ENCODE results near the gene FAM168A.

The FAM168A gene

DNA sequence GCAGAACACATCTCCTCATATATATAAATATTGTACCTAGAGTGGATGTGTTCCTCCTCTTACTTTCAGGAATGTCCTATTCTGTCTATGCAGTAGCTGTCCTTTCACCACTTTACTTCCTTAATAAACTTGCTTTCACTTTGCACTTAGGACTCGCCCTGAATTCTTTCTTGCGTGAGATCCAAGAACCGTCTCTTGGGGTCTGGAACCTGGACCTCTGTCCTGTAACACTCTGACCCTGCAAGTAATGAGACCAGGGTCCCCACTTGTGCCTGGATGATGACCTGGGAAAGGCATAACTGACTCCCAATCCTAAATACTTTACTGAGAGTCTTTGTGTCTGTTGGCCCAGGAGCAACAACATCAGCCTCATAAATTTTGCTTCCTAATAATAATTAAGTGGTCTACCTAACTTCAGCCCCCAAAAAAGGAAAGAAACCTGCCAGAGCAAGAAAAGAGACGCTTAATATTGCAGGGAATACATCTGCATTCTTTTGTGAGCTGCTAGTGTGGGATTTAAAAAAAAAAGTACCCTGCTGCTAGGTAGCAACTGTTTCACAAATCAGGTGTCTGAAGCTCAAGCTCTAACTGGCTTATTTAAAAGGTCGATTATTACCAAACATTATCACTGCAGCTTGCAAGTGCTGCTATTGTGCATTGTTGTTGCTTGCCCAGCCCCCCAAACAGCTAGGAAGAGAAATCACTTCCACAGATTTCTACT, 69.3 kb downstream of the FAM168A start:
- Mint-ChIP-seq H3K27me3 (no peaks in the 10 kb centered on the region), H3K9me3 (no peaks in the 10 kb centered on the region), H3K27ac (no peak overlapping the region), H3K4me1 (peaks cover 32% of the 10 kb centered on the region), H3K4me3 (no peak overlapping the region), H3K36me3 (ENCODE audit: low read depth) (no peaks in the 10 kb centered on the region)
- DNase-seq (no peak), ATAC-seq (no peak)

DNA sequence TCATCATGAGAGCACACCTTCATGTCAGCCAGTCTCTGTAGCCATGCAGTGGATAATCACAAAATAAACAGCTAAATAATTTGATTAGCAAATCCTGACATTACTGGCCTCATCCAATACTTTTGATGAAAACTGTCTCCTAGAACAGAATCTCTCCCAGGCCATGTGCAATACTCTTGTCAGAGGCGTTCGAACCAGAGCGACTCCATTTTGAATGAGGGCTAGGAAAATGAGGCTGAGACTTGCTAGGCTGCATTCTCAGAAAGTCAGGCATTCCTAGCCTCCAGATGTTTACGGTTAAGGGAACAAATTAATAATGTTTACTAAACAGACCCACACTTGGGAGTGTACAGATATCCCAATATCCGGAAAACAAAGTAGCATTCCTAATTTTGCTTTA, 69.9 kb downstream of the FAM168A start:
- DNase-seq, result no peak
- peaks cover 32% of the 10 kb centered on the region for H3K4me1 Mint-ChIP-seq
- no peak overlapping the region for H3K4me3 Mint-ChIP-seq
- no peak overlapping the region for H3K27ac Mint-ChIP-seq
- no peaks in the 10 kb centered on the region for H3K9me3 Mint-ChIP-seq
- no peaks in the 10 kb centered on the region for H3K27me3 Mint-ChIP-seq
- H3K36me3 Mint-ChIP-seq (ENCODE audit: low read depth), result no peaks in the 10 kb centered on the region
- no peak for ATAC-seq

- ATAC-seq (no peak), DNase-seq (no peak)
- Mint-ChIP-seq H3K9me3 (no peaks in the 10 kb centered on the region), H3K36me3 (ENCODE audit: low read depth) (peaks cover 2% of the 10 kb centered on the region), H3K4me3 (no peak overlapping the region), H3K27me3 (no peaks in the 10 kb centered on the region), H3K4me1 (peaks cover 37% of the 10 kb centered on the region), H3K27ac (no peak overlapping the region)
These were observed 72.3 kb downstream of the FAM168A start for GRCh38 chr11:73525611-73526010.

- Mint-ChIP-seq H3K9me3 (no peaks in the 10 kb centered on the region), H3K27ac (no peak overlapping the region), H3K27me3 (no peaks in the 10 kb centered on the region), H3K4me1 (peaks cover 42% of the 10 kb centered on the region), H3K36me3 (ENCODE audit: low read depth) (peaks cover 2% of the 10 kb centered on the region), H3K4me3 (no peak overlapping the region)
- DNase-seq, result no peak
- ATAC-seq, result no peak
These were observed 73.1 kb downstream of the FAM168A start for GRCh38 chr11:73524774-73525173.

DNA sequence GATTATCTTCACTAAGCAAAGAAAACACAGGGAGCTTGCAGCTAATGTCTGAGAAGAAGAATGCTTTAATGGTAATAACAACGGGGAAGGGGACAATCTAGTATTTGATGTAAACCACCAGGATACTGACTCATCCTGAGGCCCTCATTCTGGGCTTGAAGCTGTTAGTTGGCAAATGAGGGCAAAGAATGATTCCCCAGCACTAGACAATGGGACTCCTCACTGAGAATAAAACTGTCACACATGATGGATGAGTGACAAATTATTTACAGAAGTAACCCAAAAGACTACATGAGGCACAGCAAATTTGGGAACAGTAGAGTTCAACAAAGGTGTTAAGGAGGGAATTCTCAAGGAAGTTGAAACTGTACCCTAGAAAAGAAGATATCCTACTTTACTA, 76.3 kb downstream of the FAM168A start:
- Mint-ChIP-seq H3K4me1 (peaks cover 25% of the 10 kb centered on the region), H3K27ac (peak overlapping the region; percentile 33)

GRCh38 chr11:73520353-73521061, 77.4 kb downstream of the FAM168A start:
- Mint-ChIP-seq H3K4me1 (peaks cover 23% of the 10 kb centered on the region), H3K4me3 (no peak overlapping the region), H3K36me3 (ENCODE audit: low read depth) (peaks cover 2% of the 10 kb centered on the region), H3K27ac (peak overlapping the region; percentile 53), H3K9me3 (no peaks in the 10 kb centered on the region), H3K27me3 (no peaks in the 10 kb centered on the region)
- ATAC-seq, result peak; percentile 21
- no peak for DNase-seq

More for the DNA sequence above, 76.3 kb downstream of the FAM168A start:
- no peak overlapping the region for H3K4me3 Mint-ChIP-seq
- H3K36me3 Mint-ChIP-seq (ENCODE audit: low read depth), result peaks cover 2% of the 10 kb centered on the region
- H3K27me3 Mint-ChIP-seq, result no peaks in the 10 kb centered on the region
- no peaks in the 10 kb centered on the region for H3K9me3 Mint-ChIP-seq
- ATAC-seq, result peak; percentile 87
- DNase-seq, result no peak

DNA sequence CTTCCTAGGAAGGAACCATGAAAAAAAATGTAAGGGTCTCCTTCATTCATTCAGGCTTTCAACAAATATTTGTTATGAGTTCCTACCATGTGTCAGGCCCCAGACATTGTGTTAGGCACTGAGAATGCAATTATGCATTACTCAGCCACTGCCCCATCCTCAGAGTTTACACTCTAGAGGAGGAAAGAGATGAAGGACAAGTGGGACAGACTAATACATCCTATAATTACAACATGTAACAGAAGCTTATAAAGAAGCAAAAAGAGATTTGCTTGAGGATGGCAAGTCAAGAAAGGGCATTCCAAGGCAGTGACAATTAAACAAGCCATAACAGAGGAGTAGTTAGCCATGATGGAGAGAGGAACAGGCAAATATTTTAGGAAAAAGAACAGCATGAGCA, 78.6 kb downstream of the FAM168A start:
- no peaks in the 10 kb centered on the region for H3K9me3 Mint-ChIP-seq
- peaks cover 2% of the 10 kb centered on the region for H3K36me3 Mint-ChIP-seq (ENCODE audit: low read depth)
- peaks cover 23% of the 10 kb centered on the region for H3K4me1 Mint-ChIP-seq
- DNase-seq (no peak), ATAC-seq (no peak)
- no peaks in the 10 kb centered on the region for H3K27me3 Mint-ChIP-seq
- H3K27ac Mint-ChIP-seq, result no peak overlapping the region
- H3K4me3 Mint-ChIP-seq, result no peak overlapping the region

- peaks cover 2% of the 10 kb centered on the region for H3K36me3 Mint-ChIP-seq (ENCODE audit: low read depth)
- H3K4me1 Mint-ChIP-seq, result peaks cover 23% of the 10 kb centered on the region
- no peak for DNase-seq
- no peak for ATAC-seq
- no peaks in the 10 kb centered on the region for H3K27me3 Mint-ChIP-seq
- no peak overlapping the region for H3K27ac Mint-ChIP-seq
- H3K9me3 Mint-ChIP-seq, result no peaks in the 10 kb centered on the region
- no peak overlapping the region for H3K4me3 Mint-ChIP-seq
These were observed 79.7 kb downstream of the FAM168A start for GRCh38 chr11:73518195-73518594.

DNA sequence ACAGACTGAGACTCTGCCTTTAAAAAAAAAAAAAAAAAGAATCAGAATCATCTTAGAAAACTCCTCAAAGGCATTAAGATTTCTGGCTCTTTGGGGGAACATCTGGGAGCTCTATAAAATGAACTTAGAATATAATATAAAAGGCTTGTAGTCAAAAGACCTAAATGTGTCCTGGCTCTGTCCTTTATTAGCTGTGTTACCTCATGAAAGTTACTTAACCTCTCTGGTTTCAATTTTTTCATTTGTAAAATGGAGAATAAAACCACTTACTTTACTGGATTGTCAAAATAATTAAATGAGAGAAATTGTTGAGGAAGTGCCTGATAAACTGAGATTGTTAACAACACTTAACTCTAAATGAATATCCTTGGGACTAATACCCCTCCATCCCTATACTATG, 81.8 kb downstream of the FAM168A start:
- Mint-ChIP-seq H3K9me3 (no peaks in the 10 kb centered on the region), H3K36me3 (ENCODE audit: low read depth) (no peaks in the 10 kb centered on the region), H3K27ac (no peak overlapping the region), H3K4me3 (no peak overlapping the region), H3K4me1 (peaks cover 12% of the 10 kb centered on the region), H3K27me3 (no peaks in the 10 kb centered on the region)
- DNase-seq (no peak), ATAC-seq (no peak)

- Mint-ChIP-seq H3K9me3 (peaks cover 4% of the 10 kb centered on the region), H3K4me3 (no peak overlapping the region), H3K4me1 (no peaks in the 10 kb centered on the region), H3K36me3 (ENCODE audit: low read depth) (peaks cover 3% of the 10 kb centered on the region), H3K27ac (no peak overlapping the region), H3K27me3 (no peaks in the 10 kb centered on the region)
- DNase-seq (no peak), ATAC-seq (no peak)
These were observed 84.2 kb downstream of the FAM168A start for GRCh38 chr11:73513707-73514106.

GRCh38 chr11:73510877-73511276, 87.0 kb downstream of the FAM168A start:
- DNase-seq, result no peak
- H3K4me1 Mint-ChIP-seq, result peaks cover 4% of the 10 kb centered on the region

DNA sequence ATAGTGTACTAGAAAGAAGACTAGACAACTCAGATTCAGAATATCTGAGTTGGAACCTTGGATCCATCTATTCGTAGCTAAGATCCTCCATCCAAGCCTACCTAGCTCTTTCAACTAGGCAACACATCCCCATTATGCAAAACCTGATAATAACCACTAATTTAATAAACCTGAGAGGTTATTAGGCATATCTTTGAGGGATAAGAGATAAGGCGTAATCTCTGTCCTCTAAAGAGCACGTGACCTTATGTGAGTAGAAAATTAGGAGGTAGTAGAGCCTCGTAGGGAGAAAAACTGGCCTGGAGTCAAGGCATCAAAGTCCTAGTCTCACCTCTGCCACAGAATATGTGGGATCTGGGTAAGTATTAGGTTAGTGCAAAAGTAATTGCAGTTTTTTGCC, 87.8 kb downstream of the FAM168A start:
- Mint-ChIP-seq H3K27ac (no peak overlapping the region), H3K4me3 (no peak overlapping the region), H3K4me1 (peaks cover 4% of the 10 kb centered on the region), H3K27me3 (no peaks in the 10 kb centered on the region), H3K36me3 (ENCODE audit: low read depth) (peaks cover 5% of the 10 kb centered on the region), H3K9me3 (peaks cover 7% of the 10 kb centered on the region)
- ATAC-seq, result no peak
- DNase-seq, result no peak

More at GRCh38 chr11:73510877-73511276, 87.0 kb downstream of the FAM168A start:
- peaks cover 7% of the 10 kb centered on the region for H3K9me3 Mint-ChIP-seq
- no peak overlapping the region for H3K27ac Mint-ChIP-seq
- H3K4me3 Mint-ChIP-seq, result no peak overlapping the region
- no peaks in the 10 kb centered on the region for H3K27me3 Mint-ChIP-seq
- ATAC-seq, result no peak
- H3K36me3 Mint-ChIP-seq (ENCODE audit: low read depth), result peaks cover 5% of the 10 kb centered on the region

DNA sequence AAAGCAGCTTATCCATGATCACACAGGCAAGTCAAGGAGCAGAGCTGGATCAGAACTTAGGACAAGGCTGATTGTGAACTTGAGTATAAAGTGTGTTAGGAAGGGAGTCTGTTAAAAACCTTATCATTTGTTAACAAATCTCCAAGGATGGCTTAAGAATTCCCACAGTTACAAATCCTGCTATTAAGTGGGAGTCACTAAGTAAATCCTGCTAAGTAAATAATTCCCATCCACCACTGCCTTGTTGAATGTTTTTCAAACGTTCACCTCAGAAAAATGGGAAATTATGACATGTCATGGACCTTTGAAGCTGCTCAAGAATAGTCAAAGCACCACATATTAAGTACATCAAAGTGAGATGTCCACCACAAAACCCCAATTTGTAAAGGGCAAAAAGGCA, 88.7 kb downstream of the FAM168A start:
- no peak for DNase-seq
- no peak for ATAC-seq
- Mint-ChIP-seq H3K9me3 (peaks cover 12% of the 10 kb centered on the region), H3K27me3 (no peaks in the 10 kb centered on the region), H3K4me3 (no peak overlapping the region), H3K27ac (no peak overlapping the region), H3K36me3 (ENCODE audit: low read depth) (peaks cover 5% of the 10 kb centered on the region), H3K4me1 (peaks cover 5% of the 10 kb centered on the region)

GRCh38 chr11:73508243-73509176, 89.4 kb downstream of the FAM168A start:
- no peak for ATAC-seq
- H3K9me3 Mint-ChIP-seq, result peaks cover 16% of the 10 kb centered on the region
- peaks cover 8% of the 10 kb centered on the region for H3K4me1 Mint-ChIP-seq
- peaks cover 11% of the 10 kb centered on the region for H3K36me3 Mint-ChIP-seq (ENCODE audit: low read depth)
- H3K4me3 Mint-ChIP-seq, result no peak overlapping the region
- no peak overlapping the region for H3K27ac Mint-ChIP-seq
- no peaks in the 10 kb centered on the region for H3K27me3 Mint-ChIP-seq
- no peak for DNase-seq
